PFSK-1 (cell line): Measurements from ENCODE around the gene ETFRF1.
A peak's percentile ranks its signal among the peaks of the same experiment; 100 is the strongest.

Source experiments
- FOXP2 ChIP-seq: optimal IDR thresholded peaks from 2 replicates; pipeline ENCODE3; 2011; ENCODE audit warnings: borderline replicate concordance, control low read depth, inconsistent platforms; ENCODE audit not compliant: insufficient read depth; ENCODE audit errors: extremely low read length, extremely low read depth
- POLR2AphosphoS5 ChIP-seq: IDR thresholded peaks from 2 replicates; pipeline ENCODE4 v1.6.1; 2012; ENCODE audit warnings: low read depth, mild to moderate bottlenecking, control low read depth, low read length, moderate library complexity
- REST ChIP-seq, 2 experiments: IDR thresholded peaks; 2 replicates each; pipeline versions ENCODE4 v1.6.1 to v1.8.0; 2011 to 2012; ENCODE audit warnings: low read depth in 2 of 2, low read length in 2 of 2, control low read depth in 1 of 2, inconsistent platforms in 1 of 2, mild to moderate bottlenecking in 1 of 2, moderate library complexity in 1 of 2; ENCODE audit not compliant: insufficient read depth in 1 of 2
- SIN3A ChIP-seq: IDR thresholded peaks from 2 replicates; pipeline ENCODE4 v1.6.1; 2012; ENCODE audit warnings: mild to moderate bottlenecking, low read length, moderate library complexity, borderline replicate concordance; ENCODE audit not compliant: insufficient read depth
- TAF1 ChIP-seq: IDR thresholded peaks from 2 replicates; pipeline ENCODE4 v1.6.1; 2012; ENCODE audit warnings: low read length, control low read depth, borderline replicate concordance; ENCODE audit not compliant: insufficient read depth

ETFRF1 gene

GRCh38 chr12:25248732-25249131 is 53.7 kb downstream of the ETFRF1 start:
- TF ChIP-seq FOXP2 (no peak), POLR2AphosphoS5 (no peak), TAF1 (no peak), REST (IDR thresholded peaks at IDR 0.05; ENCODE audit: insufficient read depth in 1 of 2, low read depth in 2 of 2, low read length in 2 of 2) (no peak), SIN3A (no peak)

- no peak for TF ChIP-seq SIN3A
- no peak for TF ChIP-seq POLR2AphosphoS5
- no peak for TF ChIP-seq REST (IDR thresholded peaks at IDR 0.05; ENCODE audit: insufficient read depth in 1 of 2, low read depth in 2 of 2, low read length in 2 of 2)
- TF ChIP-seq TAF1 = no peak
- no peak for TF ChIP-seq FOXP2
Measured at GRCh38 chr12:25249931-25250738, 55.1 kb downstream of the ETFRF1 start.

GRCh38 chr12:25250744-25251730 is 56.0 kb downstream of the ETFRF1 start, which contains the start of gene KRAS:
KRAS (minus strand) TSS chr12:25250929.
- peak; percentile 75 for TF ChIP-seq TAF1
- 0 out of 4 replicates have a peak, but pooled peaks of 1 of the 2 experiments have one; percentile 43 for TF ChIP-seq REST (IDR thresholded peaks at IDR 0.05; ENCODE audit: insufficient read depth in 1 of 2, low read depth in 2 of 2, low read length in 2 of 2)
- peak; percentile 89; the same call in 1 of the 2 replicates for TF ChIP-seq SIN3A
- TF ChIP-seq FOXP2 = peak; percentile 83
- peak; percentile 78 for TF ChIP-seq POLR2AphosphoS5

- TF ChIP-seq FOXP2 (no peak), REST (IDR thresholded peaks at IDR 0.05; ENCODE audit: insufficient read depth in 1 of 2, low read depth in 2 of 2, low read length in 2 of 2) (no peak), POLR2AphosphoS5 (no peak), TAF1 (no peak), SIN3A (no peak)
Measured at GRCh38 chr12:25251769-25252168, 56.7 kb downstream of the ETFRF1 start.
